Skin of body (tissue), 2 donors: ENCODE measurements around the gene DIPK1A. TPM values are rescaled to one million over a fixed set of nuclear protein-coding genes. Genes with fewer than 3 reads are reported as not detected.

Source experiments
- DNase-seq: peaks from one replicate; lab custom pipeline; 2025; lab: John Stamatoyannopoulos, UW
- total RNA-seq: library from RNA; depleted of rRNA; stranded (reverse); fragments of >200 nt; gene quantifications from one replicate; pipeline ENCODE4 v1.2.3, GENCODE V29; 2014

The DIPK1A gene
- total RNA-seq, 1 donor from 2014 or later, result 13.0 TPM

DNA sequence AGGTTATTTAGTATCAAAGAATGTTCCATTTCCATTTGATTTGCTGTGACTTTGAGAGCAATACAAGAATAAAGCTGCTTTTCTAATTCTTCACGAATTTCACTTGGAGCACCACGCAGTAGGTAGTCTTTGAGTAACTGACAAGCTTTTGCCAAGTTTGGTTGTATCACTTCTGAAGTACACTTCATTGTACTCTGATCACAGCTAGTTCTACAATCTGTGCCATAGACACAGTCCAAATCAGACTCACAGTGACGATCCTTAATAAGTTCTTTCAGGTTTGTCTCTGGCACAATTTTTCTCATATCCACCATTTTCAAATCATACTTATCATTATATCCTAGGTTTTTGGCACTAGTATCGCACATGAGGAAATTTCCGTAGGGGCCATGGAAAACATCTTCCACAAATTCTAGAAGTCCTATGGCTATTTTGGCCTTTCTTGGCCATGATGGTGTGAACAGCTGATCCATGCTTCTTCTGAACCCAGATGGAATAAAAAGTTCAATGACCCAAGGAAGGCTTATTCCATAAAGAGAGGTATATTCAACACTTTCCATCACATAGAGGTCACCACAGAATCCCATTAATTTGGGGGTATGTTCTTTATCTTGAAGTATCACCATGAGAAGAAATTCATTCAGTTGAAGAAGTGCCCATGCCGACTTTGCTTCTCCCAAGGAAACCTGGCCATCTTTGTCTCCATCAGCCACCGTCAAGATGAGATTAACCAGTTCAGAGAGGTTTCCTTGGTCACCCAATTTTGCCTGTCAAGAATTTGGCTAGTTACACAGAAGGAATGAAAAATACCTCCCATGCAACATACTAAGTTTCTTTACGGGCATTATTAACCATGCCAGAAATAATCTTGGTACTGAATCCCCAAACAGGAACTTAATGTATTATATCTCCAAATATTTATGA is 117.6 kb downstream of the DIPK1A start:
- no peak for DNase-seq

DNA sequence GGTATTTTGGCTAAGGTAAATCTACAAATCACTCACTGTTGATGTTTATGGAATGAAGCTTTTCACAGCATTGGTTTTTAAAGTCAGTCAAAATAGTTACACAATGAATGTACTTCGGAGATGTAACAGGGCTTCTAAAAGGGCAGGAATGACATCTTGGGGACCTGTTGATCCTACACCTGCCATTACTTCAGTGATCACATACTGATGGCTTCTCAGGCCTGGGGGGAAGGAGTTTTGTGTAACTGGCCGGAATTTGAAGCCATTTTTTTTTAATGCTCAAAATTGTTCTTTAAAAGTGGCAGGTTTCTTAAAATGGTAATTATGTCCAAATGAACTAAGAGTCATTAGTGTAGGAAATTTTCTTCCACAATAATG is 118.2 kb downstream of the DIPK1A start:
- DNase-seq, result no peak

DNA sequence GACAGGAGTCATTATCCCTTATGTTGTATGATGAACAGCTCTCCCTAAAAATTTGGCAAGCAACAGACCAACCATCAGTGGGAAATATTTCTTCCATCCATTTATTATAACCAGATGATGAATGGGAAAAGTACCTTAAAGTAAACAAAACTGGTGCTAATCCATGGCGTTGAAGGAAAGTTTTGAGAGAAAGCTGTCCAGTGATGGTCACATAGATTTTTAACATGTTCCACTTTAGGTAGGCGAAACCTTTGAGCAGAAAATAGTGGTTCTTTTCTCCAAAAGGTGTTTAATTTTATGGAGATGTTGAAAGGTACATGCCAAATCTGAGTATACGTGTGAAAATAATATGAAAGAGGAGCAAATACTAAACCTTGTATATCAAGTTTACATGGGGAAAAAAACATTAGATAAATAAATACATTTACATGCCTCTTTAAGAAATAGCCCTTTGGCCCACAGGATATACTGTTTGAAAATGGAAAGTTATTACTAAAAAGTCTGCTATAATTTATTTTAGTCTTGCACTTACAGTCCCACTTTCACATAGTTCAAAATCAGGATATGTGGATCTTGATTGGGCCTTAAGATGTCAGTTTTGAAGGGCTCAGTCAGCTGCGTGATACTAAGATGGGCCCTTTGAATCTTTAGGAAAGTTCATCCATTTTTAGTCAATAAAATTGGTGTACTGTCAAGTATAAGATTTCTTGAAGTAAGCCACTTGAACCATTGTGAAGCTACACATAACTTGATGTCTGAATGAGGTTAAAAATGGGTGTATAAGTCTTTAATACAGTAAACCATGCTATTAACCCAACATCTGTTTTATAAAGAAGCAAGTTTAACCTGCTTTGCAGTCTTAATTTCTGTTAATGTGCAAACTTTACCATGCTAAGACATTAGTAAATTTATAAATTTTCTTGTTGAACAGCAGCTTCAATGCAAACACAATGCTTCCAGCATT is 118.9 kb downstream of the DIPK1A start:
- no peak for DNase-seq

DNA sequence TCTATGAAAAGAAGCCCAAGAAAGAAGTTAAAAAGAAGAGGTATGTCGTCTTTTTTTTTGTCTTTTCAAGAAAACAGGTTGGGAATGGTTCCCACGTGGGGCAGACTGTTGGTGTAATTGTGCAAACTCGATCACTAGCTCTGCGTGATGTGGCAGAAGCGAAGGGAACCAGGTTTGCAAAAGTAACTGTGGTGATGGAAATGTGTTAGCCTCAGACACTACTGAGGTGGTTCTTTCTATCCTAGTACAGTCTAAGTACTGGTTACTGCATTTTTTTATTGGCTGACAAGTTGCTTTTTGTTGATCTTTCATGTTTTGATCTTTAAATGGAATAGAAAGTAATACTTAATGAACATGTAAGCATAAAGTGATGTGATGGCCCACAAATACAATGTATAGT is 120.7 kb downstream of the DIPK1A start:
- no peak for DNase-seq

DNA sequence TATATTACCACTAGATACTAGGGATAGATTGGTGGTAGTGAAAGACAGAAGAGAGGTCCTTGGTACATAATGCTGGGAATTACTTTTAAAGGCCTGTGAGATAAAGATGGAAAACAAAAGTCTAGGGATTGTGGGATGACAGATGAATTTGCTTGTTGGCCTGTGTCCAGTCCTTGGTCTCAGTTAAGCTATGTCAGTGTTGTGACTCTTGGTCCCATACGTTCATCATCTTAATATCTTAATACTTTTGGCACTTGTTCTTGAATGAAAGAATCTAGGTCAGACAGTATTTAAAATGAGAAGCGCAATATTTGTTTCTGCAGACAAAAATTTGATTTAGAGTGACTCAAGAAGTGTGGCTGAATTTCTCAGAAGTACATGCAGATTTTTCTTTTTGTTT is 121.8 kb downstream of the DIPK1A start:
- no peak for DNase-seq

DNA sequence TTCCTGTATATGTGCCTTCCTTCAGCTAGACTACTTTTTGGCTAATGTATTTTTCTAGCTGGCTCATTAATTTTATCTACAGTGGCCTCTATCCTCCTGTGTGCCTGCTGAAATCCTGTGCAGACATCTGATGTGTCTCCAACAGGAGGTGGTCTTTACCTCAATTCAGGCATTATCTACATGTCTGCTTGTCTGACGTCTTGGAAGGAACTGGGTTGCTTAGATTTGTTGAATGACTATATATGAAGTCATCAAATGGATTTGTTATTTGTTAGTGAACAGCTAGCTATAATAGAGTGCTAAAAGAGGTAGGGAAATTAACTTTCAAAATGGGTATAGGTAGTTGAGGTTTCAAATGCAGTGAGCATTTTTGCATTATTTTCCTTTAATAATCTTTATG is 122.7 kb downstream of the DIPK1A start:
- no peak for DNase-seq

DNA sequence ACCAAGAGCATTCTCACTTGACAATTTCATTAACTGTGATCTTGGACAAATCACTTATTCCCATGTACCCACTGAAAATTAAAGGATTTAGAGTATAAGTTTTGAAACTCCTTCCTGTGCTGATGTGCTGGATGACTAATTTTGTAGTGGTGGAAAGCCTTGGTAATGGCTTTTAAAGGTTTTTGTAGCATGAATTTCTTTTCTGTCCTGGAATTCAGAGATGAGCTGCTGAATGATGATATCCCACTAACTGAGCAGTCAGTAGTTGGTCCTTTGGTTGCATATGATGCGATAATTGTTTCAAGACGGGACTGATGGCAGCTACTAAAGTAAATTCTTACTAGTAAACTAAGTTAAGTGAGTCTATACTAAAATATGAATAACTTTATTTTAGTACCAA is 124.2 kb downstream of the DIPK1A start:
- DNase-seq, result no peak

DNA sequence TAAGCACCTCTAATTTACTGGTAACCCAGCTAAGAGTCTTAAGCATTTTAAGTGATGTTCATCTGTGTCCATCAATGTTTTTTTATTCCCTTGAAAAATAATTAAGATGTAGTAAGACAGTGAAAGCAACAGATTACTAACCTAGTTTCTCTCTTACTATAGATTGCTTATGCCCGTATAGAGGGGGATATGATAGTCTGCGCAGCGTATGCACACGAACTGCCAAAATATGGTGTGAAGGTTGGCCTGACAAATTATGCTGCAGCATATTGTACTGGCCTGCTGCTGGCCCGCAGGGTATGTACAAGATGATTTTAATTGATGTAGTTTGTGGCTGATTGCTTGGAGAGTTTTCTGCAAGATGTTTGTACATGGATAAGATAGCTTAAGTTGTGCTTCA is 126.6 kb downstream of the DIPK1A start:
- no peak for DNase-seq

DNA sequence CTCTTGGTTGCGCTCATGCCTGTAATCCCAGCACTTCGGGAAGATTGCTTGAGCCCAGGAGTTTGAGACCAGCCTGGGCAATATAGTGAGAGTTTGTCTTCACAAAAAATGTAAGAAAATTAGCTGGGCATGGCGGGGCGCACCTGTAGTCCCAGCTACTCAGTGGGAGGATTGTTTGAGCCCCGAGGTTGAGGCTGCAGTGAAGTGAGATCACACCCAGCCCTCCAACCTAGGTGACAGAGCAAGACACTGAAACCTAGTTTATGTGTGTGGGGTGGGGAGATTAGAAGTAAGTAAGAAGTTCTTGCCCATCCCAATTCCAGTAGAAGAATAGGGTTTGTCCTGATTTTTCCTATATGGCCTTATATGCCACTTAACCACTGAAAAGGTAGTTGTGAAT is 127.4 kb downstream of the DIPK1A start:
- no peak for DNase-seq

DNA sequence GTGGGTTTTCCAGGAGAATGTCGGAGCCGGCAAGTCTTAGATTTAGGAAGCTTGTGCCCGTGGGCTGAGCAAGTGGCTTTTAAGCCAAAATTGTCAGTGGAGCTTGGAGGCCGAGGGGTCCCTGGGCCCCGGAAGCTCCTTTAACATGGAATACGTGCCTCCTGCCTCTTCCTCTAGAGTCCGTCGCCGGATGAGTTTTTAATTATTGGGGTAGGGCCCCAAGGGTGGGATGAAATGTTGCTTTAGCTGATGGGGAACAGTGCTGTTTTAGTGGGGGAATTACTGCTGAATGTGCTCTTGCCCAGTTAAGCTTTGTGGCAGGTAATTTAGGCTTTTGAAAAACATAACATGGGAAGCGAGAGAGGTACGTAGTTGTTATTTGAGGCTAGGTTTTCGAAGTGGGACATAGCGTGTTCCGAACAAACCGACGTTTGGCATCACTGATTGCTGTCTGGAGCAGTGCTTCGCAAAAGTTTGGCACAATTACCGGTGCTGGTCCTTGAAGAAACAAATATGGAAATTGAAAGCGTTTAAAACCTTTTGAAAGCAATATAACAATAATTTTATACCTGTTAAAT is 128.6 kb downstream of the DIPK1A start:
- peak; percentile 3 for DNase-seq

DNA sequence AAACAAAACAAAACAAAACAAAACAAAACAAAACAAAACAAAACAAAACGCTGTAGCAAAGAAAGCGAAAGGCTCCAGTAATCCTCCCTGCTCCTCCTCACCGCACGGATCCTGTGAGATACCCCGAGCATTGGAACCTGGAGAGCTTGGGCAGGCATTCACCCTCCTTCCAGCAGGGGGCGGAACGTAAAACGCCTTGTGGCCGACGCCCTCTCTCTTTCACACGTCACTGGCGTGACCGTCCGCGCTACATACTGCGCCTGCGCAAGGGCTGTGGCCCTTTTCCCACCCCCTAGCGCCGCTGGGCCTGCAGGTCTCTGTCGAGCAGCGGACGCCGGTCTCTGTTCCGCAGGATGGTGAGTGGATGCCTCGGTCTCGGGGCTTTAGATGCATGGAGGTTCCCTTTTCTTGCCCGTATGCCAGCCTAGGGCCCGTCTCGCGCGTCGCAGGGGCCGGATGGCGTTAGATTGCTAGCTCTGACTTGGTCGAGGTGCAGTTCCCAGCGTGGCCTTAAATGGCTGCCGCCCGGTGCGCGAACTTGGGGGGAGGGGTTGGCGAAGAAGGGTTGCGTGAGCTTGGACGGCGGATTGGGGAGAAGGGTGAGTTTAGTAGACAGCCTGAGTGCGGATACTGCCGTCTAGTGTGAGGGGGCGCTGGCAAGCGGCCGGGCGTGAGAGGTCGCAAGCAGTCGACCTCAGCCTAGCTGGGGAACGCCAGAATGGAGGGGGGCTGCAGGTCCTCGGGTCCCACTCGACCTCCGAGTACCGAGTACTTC is 129.3 kb downstream of the DIPK1A start, which contains the start of gene RPL5:
RPL5 (plus strand) TSS at position 279 of the 775 bp plus-strand sequence; CDS start at position 354, 75 bp downstream.
- peak; percentile 98 for DNase-seq

DNA sequence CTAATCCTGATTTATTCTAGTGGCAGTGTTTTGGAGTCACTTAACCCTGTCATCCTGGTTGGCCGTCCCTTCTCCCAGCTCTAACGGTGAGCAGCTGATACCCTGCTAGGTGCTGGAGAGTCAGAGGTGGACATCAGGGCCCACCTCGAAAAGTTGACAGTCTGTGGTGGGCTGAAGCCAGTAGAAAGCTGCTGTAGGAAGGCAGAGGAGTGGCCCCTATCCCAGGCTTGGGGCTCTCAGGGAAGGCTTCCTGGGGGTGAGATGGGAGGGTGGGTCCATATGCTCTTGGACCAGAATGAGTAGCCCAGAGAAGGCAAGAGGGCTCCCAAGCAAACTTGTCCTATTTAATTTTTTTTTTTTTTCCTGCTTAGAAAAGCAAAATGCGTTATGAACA is 129.9 kb downstream of the DIPK1A start:
- DNase-seq, result no peak

DNA sequence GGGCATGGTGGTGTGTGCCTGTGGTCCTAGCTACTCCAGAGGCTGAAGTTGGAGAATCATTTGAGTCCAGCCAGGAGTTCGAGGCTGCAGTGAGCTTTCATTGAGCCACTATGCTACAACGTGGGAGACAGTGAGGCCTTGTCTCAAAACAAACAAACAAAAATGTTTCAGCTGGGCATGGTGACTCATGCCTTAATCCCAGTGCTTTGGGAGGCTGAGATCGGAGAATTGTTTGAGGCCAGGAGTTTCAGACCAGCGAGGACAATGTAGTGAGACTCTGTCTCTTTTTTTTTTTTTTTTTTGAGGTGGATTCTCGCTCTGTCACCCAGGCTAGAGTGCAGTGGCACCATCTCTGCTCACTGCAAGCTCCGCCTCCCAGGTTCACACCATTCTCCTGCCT is 134.5 kb downstream of the DIPK1A start:
- no peak for DNase-seq

DNA sequence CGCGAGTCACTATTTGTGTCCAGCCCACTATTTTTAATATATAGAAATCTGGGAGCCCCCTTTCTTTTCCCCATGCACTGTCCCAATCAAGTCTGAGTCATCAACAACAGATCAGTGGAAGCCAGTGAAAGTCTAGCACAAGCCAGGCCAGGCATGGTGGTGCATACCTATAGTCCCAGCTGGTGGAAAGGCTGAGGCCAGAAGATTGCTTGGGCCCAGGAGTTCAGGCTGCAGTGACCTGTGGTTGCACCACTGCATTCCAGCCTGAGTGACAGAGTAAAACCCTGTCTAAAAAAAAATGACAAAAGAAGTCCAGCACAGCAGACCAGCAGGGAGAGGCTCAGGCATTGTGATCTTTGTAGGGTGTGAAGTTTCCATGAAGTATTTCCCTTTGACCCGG is 138.4 kb downstream of the DIPK1A start:
- DNase-seq, result no peak

DNA sequence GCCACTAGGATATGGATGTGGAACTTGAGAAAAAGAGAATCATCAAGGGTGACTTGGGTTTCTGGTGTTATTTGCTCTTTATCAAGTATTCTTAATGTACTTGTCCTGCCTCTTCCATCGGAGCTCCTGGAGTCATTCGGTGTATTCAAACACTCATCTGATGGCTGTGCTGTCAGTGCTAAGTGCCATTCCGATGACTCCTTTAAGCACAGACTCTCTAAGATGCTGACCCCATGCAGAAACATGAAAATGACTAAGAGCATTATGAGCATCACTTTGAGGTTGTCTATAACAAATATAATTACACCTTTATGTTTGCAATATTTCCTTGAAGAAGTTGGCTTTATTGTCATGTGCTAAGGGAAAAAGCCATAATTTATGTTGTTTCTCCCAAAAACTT is 140.7 kb downstream of the DIPK1A start:
- no peak for DNase-seq

DNA sequence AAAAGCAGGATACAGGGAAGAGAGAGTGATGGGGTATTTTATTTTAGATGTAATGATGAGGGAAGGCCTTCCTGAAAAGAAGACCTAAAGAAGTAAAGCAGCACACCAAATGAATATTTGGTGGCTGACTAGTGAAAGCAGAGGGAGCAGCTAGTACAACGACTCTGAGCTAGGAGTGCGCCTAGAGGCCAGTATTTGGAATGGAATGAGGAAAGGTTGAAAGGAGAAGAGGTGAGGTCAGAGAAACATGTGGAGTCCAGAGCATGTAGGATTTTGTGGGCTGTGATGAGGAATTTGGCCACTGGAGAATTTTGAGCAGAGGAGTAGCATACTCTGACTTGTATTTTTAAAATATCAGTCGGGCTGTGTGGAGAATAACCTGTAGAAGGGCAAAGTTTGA is 141.2 kb downstream of the DIPK1A start:
- DNase-seq, result no peak

DNA sequence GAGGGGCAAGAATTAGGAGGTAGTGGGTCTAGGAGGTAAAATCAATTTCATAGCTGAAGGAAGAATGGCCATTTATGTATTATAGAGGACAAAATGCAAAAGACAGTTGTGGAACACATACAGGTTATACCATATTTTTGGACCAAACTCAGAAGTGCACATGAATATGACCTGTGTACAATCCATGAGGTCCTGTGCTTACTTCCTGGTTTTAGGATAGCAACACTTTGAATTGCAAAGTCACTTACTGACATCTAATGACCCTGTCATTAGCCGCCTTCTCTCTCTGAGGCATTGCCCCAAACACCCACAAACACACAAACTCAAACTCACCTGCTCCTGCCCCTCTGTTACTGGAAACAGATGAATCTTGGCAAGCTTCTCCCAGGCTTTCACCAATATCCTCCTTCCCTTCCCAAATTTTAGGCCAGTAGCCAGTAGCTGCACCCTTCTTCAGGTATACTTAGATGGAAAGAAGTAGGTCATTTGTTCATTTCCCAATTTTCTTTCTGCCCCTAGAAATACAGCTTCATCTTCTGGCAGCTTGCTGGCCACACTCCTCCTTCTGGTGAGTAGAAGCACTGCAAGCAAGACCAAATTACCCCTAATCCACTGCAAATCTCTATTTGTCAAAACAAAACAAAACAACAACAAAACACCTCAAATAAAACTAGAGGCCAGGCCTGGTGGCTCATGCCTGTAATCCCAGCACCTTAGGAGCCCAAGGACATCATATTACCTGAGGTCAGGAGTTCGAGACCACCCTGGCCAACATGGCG is 143.1 kb downstream of the DIPK1A start:
- DNase-seq, result no peak

DNA sequence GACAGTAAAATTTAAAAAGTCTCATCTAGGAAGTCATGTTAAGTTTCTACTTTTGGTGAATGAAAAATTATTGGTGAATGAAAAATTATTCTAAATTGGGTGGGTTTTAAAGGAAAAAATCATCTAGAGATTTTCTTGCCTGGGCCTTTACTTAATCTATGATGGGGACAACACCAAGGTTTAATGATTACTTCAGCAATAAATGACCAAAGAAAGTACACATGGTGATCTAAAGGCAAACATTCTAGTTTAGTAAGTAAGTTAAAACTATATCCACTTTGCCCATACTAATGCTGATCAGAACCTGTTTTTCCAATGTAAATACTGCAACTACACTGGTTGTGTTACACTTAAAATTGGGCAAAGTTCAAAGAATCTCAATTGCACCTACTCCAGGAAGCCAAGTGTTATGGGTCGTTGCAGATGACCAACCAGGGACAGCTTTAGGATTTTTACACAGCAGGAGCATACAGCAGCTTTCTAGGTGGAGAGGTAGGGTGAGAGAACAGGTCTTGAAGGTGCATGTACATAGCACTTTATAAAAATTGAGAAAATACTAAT is 144.0 kb downstream of the DIPK1A start:
- no peak for DNase-seq

DNA sequence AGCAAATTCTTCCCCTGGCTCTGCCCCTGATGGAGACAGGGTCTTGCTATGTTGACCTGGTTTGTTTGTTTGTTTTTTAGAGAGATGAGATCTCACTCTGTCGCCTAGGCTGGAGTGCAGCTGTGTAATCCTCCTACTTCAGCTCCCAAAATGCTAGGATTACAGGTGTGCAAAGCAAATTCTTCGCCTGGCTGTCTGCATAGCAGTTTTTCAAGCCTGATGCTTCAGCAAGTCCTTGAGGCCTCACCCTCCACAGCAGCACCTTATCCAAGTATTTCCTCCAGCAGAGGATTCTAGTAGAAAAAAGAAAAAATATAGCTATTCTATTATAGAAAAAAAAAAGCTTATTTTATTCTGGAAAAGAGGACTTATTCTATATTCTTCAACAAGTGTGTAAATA is 144.5 kb downstream of the DIPK1A start:
- no peak for DNase-seq

DNA sequence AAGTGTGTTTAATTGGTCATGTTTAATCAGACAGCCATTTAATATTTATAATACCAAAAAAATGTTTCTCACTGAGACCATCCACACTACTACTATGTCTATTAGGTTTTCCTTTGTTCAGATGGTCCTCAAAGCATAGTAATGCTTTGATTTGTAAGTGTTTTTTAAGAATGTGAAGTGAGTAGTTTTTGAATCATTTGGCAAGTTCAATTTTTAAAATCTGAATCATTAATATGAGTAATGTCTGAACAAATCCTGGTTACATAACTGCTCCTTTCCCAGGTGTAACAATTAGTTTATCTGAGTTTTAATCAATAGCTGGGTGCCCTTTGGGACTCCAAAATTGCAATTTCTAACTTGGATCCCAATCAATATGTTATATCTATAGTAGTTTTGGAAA is 152.9 kb downstream of the DIPK1A start:
- no peak for DNase-seq
